HEK293T (cell line): Measurements from ENCODE around the gene RPL39.
A peak's percentile ranks its signal among the peaks of the same experiment; 100 is the strongest.
"Not testable (repeated sequence)": the region's sequence is repeated elsewhere in the genome, so short reads cannot be mapped to it uniquely, and the experiment has no call there.

Experiments
- CTCF ChIA-PET: fragments of 350-600 bp; formaldehyde crosslinking; extraction: SDS; loops from one replicate; lab custom pipeline; 2021; ENCODE audit warnings: antibody characterized with exemption, inconsistent platforms; lab: Yijun Ruan, JAX
- POLR2A ChIA-PET: fragments of 350-600 bp; formaldehyde crosslinking; extraction: SDS; loops from one replicate; lab custom pipeline; 2020; ENCODE audit warnings: antibody characterized with exemption, inconsistent platforms; lab: Yijun Ruan, JAX
- DNase-seq: peaks from one replicate; pipeline ENCODE4 v3.0.0; 2012; ENCODE audit warnings: mixed read lengths; ENCODE audit errors: extremely low spot score
- ARNT ChIP-seq: fragments of 450-650 bp; IDR thresholded peaks from 2 replicates; pipeline ENCODE4 v1.6.1; 2017; ENCODE audit warnings: mild to moderate bottlenecking
- BHLHE40 ChIP-seq: fragments of 450-650 bp; IDR thresholded peaks from 2 replicates; pipeline ENCODE4 v1.6.1; 2016; ENCODE audit warnings: mild to moderate bottlenecking, moderate library complexity, borderline replicate concordance
- CTBP1 ChIP-seq: fragments of 450-650 bp; IDR thresholded peaks from 2 replicates; pipeline ENCODE4 v1.6.1; 2016; ENCODE audit warnings: borderline replicate concordance
- ELF4 ChIP-seq: fragments of 450-650 bp; IDR thresholded peaks from 2 replicates; pipeline ENCODE4 v1.6.1; 2017; ENCODE audit warnings: antibody characterized with exemption
- FOXA1 ChIP-seq: fragments of 450-650 bp; IDR thresholded peaks from 2 replicates; pipeline ENCODE4 v1.6.1; 2016; ENCODE audit warnings: mild to moderate bottlenecking
- FOXK2 ChIP-seq: fragments of 450-650 bp; IDR thresholded peaks from 2 replicates; pipeline ENCODE4 v1.6.1; 2016; ENCODE audit warnings: mild to moderate bottlenecking
- FOXM1 ChIP-seq: fragments of 450-650 bp; IDR thresholded peaks from 2 replicates; pipeline ENCODE4 v1.6.1; 2017; ENCODE audit warnings: mild to moderate bottlenecking, borderline replicate concordance
- HDGF ChIP-seq: fragments of 450-650 bp; IDR thresholded peaks from 2 replicates; pipeline ENCODE4 v1.6.1; 2017; ENCODE audit warnings: antibody characterized with exemption, borderline replicate concordance
- L3MBTL2 ChIP-seq: fragments of 450-650 bp; conservative IDR thresholded peaks from 2 replicates; pipeline ENCODE4 v1.6.1; 2016; ENCODE audit warnings: mild to moderate bottlenecking
- LEF1 ChIP-seq: fragments of 450-650 bp; IDR thresholded peaks from 2 replicates; pipeline ENCODE4 v1.6.1; 2017; ENCODE audit warnings: mild to moderate bottlenecking, borderline replicate concordance
- NFRKB ChIP-seq: fragments of 450-650 bp; IDR thresholded peaks from 2 replicates; pipeline ENCODE4 v1.6.1; 2016; ENCODE audit warnings: mild to moderate bottlenecking, moderate library complexity
- SP1 ChIP-seq: fragments of 450-650 bp; IDR thresholded peaks from 2 replicates; pipeline ENCODE4 v1.6.1; 2017
- SUZ12 ChIP-seq: fragments of 450-650 bp; IDR thresholded peaks from 2 replicates; pipeline ENCODE4 v1.6.1; 2016; ENCODE audit warnings: mild to moderate bottlenecking
- TARDBP ChIP-seq: fragments of 450-650 bp; IDR thresholded peaks from 2 replicates; pipeline ENCODE4 v1.6.1; 2016
- ZNF384 ChIP-seq: fragments of 450-650 bp; IDR thresholded peaks from 2 replicates; pipeline ENCODE4 v1.6.1; 2016
- TF ChIP-seq, protein P1 (sequence below): fragments of 450-650 bp; IDR thresholded peaks from 2 replicates; pipeline ENCODE4 v1.6.1; 2016

Gene RPL39

GRCh38 chrX:119791437-119792231 is at the start of gene RPL39:
Gene RPL39, minus strand, starts transcription at chrX:119791630. Its CDS starts 54 bp downstream, at chrX:119791576.
- TF ChIP-seq FOXK2, result no peak
- peak; percentile 93 for TF ChIP-seq ELF4
- TF ChIP-seq SP1, result no peak
- TF ChIP-seq, protein P1, sequence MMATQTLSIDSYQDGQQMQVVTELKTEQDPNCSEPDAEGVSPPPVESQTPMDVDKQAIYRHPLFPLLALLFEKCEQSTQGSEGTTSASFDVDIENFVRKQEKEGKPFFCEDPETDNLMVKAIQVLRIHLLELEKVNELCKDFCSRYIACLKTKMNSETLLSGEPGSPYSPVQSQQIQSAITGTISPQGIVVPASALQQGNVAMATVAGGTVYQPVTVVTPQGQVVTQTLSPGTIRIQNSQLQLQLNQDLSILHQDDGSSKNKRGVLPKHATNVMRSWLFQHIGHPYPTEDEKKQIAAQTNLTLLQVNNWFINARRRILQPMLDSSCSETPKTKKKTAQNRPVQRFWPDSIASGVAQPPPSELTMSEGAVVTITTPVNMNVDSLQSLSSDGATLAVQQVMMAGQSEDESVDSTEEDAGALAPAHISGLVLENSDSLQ, result peak; percentile 92
- no peak for TF ChIP-seq SUZ12
- TF ChIP-seq ZNF384, result no peak
- no peak for TF ChIP-seq FOXA1
- TF ChIP-seq BHLHE40, result no peak
- TF ChIP-seq FOXM1, result no peak
- TF ChIP-seq HDGF, result no peak
- TF ChIP-seq L3MBTL2, result peak; percentile 59
- TF ChIP-seq LEF1, result no peak; the same call in 1 of the 2 replicates
- peak; percentile 89 for TF ChIP-seq NFRKB
- TF ChIP-seq CTBP1, result no peak
- no peak for TF ChIP-seq TARDBP
- TF ChIP-seq ARNT, result no peak
- ChIA-PET POLR2A (interaction anchor here (0.6 to 2.4 kb wide), 54 partner anchors 9 to 812 kb away, joined by 3 to 52 read pairs (median 4); partner anchors contain the start of genes MCTS1, NDUFA1, NKRF and RNF113A), CTCF (interaction anchor here (0.6 to 1.0 kb wide), 4 partner anchors 33 to 906 kb away, joined by 3 to 5 read pairs (median 4); partner anchors contain the start of gene SOWAHD)
- DNase-seq, result peak; percentile 83

DNA sequence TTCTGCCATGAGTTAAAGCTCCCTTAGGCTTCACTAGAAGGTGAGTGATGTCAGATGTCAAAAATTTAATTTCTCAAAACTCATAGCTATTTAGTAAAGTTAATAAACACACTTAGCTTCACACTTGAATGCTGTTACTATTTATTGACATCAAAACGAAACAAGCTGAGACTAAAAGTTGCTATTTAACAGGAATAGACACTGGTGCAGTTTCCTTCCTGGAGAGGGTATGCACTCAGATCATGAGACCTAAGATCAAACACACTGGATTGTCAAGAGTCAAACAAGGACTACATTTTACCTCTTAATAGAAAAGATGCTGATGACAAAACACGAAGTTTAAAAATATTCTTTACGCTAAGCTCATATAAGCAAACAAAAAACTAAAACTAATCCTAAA is 42.5 kb upstream of the RPL39 start:
- ChIA-PET POLR2A (interaction anchor here (1.2 to 2.0 kb wide), 2 partner anchors 19 to 42 kb away, joined by 5 to 8 read pairs; partner anchors contain the start of genes RPL39 and UPF3B), CTCF (interaction anchor here (0.7 kb wide), 1 partner anchor 295 kb away, joined by 3 read pairs; no protein-coding TSS in a partner anchor)
- DNase-seq, result no peak
- TF ChIP-seq LEF1, result no peak
- no peak for TF ChIP-seq CTBP1
- TF ChIP-seq FOXM1, result no peak
- TF ChIP-seq, protein P1, result no peak
- TF ChIP-seq ELF4, result no peak
- no peak for TF ChIP-seq SP1

- CTCF ChIA-PET, result no interaction called here
- POLR2A ChIA-PET, result no interaction called here
- TF ChIP-seq ARNT (no peak), FOXA1 (no peak), NFRKB (no peak), ELF4 (no peak), L3MBTL2 (no peak), CTBP1 (no peak), HDGF (no peak), LEF1 (no peak), SUZ12 (no peak), FOXM1 (no peak)
- TF ChIP-seq, protein P1, result no peak
- DNase-seq, result no peak
Observed at GRCh38 chrX:119828446-119828845, 37.0 kb upstream of the RPL39 start.

DNA sequence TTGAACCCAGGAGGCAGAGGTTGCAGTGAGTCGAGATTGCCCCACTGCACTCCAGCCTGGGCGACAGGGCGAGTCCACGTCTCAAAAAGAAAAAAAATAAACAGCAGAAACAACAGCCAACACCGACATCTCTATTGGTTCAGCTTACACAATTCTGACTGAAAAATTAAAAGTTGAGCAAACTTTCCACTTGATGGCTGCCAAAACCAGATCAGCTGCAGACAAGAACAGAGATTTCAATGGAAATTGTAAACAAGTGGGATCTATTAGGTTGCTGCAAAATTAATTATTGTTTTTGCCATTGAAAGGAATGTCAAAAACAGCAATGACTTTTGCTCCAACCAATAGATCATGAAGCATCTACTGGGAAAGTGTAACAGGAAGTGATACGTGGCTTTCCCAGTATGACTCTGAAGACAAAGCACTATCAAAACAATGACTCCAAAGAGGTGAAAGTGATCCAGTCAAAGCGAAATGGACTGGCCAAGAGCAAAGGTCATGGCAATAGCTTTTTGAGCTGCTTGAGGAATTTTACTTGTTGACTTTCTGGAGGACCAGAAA is 35.0 kb upstream of the RPL39 start:
- ChIA-PET CTCF (interaction anchor here (0.7 kb wide), 1 partner anchor 19 kb away, joined by 3 read pairs; no protein-coding TSS in a partner anchor), POLR2A (interaction anchor here (1.2 to 1.4 kb wide), 2 partner anchors 26 to 35 kb away, joined by 3 to 4 read pairs; partner anchors contain the start of genes RPL39 and UPF3B)
- TF ChIP-seq SP1, result no peak
- TF ChIP-seq SUZ12, result no peak
- no peak for TF ChIP-seq NFRKB
- no peak for TF ChIP-seq LEF1
- no peak for TF ChIP-seq FOXM1
- TF ChIP-seq CTBP1, result no peak
- TF ChIP-seq ZNF384, result no peak
- TF ChIP-seq ARNT, result no peak
- TF ChIP-seq, protein P1, result no peak
- TF ChIP-seq TARDBP, result no peak
- DNase-seq, result no peak

GRCh38 chrX:119824221-119824620 is 32.8 kb upstream of the RPL39 start:
- DNase-seq, POLR2A ChIA-PET, CTCF ChIA-PET: not testable (repeated sequence)

DNA sequence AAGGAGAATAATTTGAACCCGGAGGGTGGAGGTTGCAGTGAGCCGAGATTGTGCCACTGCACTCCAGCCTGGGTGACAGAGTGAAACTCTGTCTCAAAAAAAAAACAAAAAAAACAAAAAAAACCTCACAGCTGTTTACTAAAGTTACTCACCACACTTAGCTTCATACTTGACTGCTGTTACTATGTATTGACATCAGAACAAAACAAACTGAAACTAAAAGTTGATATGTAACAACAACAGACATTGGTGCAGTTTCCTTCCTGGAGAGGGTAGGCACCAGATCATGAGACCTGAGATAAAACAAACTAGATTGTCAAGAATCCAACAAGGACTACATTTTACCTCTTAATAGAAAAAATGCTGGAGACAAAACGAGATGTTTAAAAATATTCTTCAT is 30.3 kb upstream of the RPL39 start:
- DNase-seq, CTCF ChIA-PET: not testable (repeated sequence)
- POLR2A ChIA-PET, result interaction anchor here (1.3 kb wide), 1 partner anchor 30 kb away, joined by 3 read pairs; the partner anchor contains the start of gene RPL39
